Activated T-cell treated with anti-CD3 and anti-CD28 coated beads, Interleukin-2, amount 50 U/mL, for 48 hours (primary cell): Measurements from ENCODE around the gene IFITM5.

Source experiments
- DNase-seq, 2 experiments: peaks; one replicate each; pipeline ENCODE4 v3.0.0-alpha.2; 2020

Gene IFITM5

GRCh38 chr11:311013-311748, 11.9 kb upstream of the IFITM5 start:
- peak in 1 of 2 experiments; percentile 55 for DNase-seq

- DNase-seq: peak in 1 of 2 experiments; percentile 37
Observed at GRCh38 chr11:309979-310572, 10.8 kb upstream of the IFITM5 start.

GRCh38 chr11:308740-309665, 9.7 kb upstream of the IFITM5 start:
- peak; percentile 58 to 59 for DNase-seq

- DNase-seq: peak; percentile 66 to 69
Observed at GRCh38 chr11:307766-308708, 8.7 kb upstream of the IFITM5 start, which contains the start of gene IFITM2. Gene IFITM2, plus strand, starts transcription at chr11:307816. Its CDS starts 377 bp downstream, at chr11:308193.

GRCh38 chr11:306645-307371, 7.5 kb upstream of the IFITM5 start:
- no peak for DNase-seq

GRCh38 chr11:305844-306211, 6.5 kb upstream of the IFITM5 start:
- DNase-seq: no peak

GRCh38 chr11:304915-305843, 5.9 kb upstream of the IFITM5 start:
- DNase-seq: peak in 1 of 2 experiments; percentile 67

GRCh38 chr11:304061-304506, 4.8 kb upstream of the IFITM5 start:
- DNase-seq: no peak

- no peak for DNase-seq
Observed at GRCh38 chr11:303363-303762, 4.0 kb upstream of the IFITM5 start.

GRCh38 chr11:299951-300735, 817 bp upstream of the IFITM5 start:
- no peak for DNase-seq

GRCh38 chr11:298406-299065, 790 bp downstream of the IFITM5 start:
- DNase-seq: no peak

- DNase-seq: no peak
Observed at GRCh38 chr11:297586-298405, 1.5 kb downstream of the IFITM5 start.

- DNase-seq: no peak
Observed at GRCh38 chr11:297051-297585, 2.2 kb downstream of the IFITM5 start.

GRCh38 chr11:296171-297050, 2.9 kb downstream of the IFITM5 start:
- no peak for DNase-seq

GRCh38 chr11:295351-296170, 3.8 kb downstream of the IFITM5 start:
- no peak for DNase-seq

- no peak for DNase-seq
Observed at GRCh38 chr11:294780-295179, 4.5 kb downstream of the IFITM5 start.
